CD14-positive monocyte (primary cell): ENCODE measurements around the gene PREX1. TPM values are rescaled to one million over a fixed set of nuclear protein-coding genes. Genes with fewer than 3 reads are reported as not detected.

Experiments used
- DNase-seq, 3 donors: peaks; one replicate each; pipeline ENCODE4 v3.0.0-alpha.2; 2011 to 2022
- H2AFZ ChIP-seq: 2 replicates; pipeline ENCODE4 v1.6.0; 2012; ENCODE audit warnings: mild to moderate bottlenecking, low read depth, low read length, inconsistent platforms; ENCODE audit not compliant: insufficient read depth, poor library complexity, severe bottlenecking
- H3K27ac ChIP-seq, 2 donors: 1 replicate in 1 of 2; 2 replicates in 1 of 2; pipeline ENCODE4 v1.5.1; 2012 to 2013; ENCODE audit warnings: low read length in 2 of 2, control low read depth in 1 of 2, inconsistent platforms in 1 of 2, low read depth in 1 of 2, mild to moderate bottlenecking in 1 of 2
- H3K27me3 ChIP-seq, 2 donors: one replicate each; pipeline versions ENCODE4 v1.6.0 to v1.6.1; 2011 to 2013; ENCODE audit warnings: low read length in 2 of 2; ENCODE audit not compliant: control insufficient read depth in 2 of 2, insufficient read depth in 2 of 2
- H3K36me3 ChIP-seq, 2 donors: replicated peaks in 1 of 2; 1 replicate in 1 of 2; 2 replicates in 1 of 2; pipeline versions ENCODE4 v1.5.1 to v1.6.1; 2012 to 2013; ENCODE audit warnings: low read length in 2 of 2, control low read depth in 1 of 2, inconsistent platforms in 1 of 2, mild to moderate bottlenecking in 1 of 2; ENCODE audit not compliant: insufficient read depth in 2 of 2, control insufficient read depth in 1 of 2
- H3K4me1 ChIP-seq, 2 donors: 1 replicate in 1 of 2; 2 replicates in 1 of 2; pipeline versions ENCODE4 v1.5.1 to v1.6.1; 2012 to 2013; ENCODE audit warnings: low read length in 2 of 2, control low read depth in 1 of 2, inconsistent platforms in 1 of 2, mild to moderate bottlenecking in 1 of 2, moderate library complexity in 1 of 2; ENCODE audit not compliant: insufficient read depth in 2 of 2, control insufficient read depth in 1 of 2
- H3K4me2 ChIP-seq: replicated peaks from 2 replicates; pipeline ENCODE3; 2012; ENCODE audit warnings: low read length, moderate library complexity, mild to moderate bottlenecking; ENCODE audit not compliant: poor library complexity, severe bottlenecking; ENCODE audit errors: extremely low read depth
- H3K4me3 ChIP-seq, 3 experiments: fragments of 200-600 bp in 1 of 3; sonication (generic) in 1 of 3; replicated peaks in 1 of 3; 1 replicate in 2 of 3; 2 replicates in 1 of 3; pipeline ENCODE4 v1.5.1; 2011 to 2013; ENCODE audit warnings: low read length in 3 of 3, mild to moderate bottlenecking in 3 of 3, control low read depth in 2 of 3, low read depth in 2 of 3, inconsistent platforms in 1 of 3, moderate library complexity in 1 of 3
- H3K79me2 ChIP-seq: 2 replicates; pipeline ENCODE4 v1.6.0; 2012; ENCODE audit warnings: mild to moderate bottlenecking, control low read depth, inconsistent platforms, low read length, moderate library complexity; ENCODE audit not compliant: insufficient read depth
- H3K9ac ChIP-seq: 2 replicates; pipeline ENCODE4 v1.6.0; 2017; ENCODE audit warnings: low read length, mild to moderate bottlenecking; ENCODE audit not compliant: insufficient read depth, poor library complexity, severe bottlenecking
- H3K9me3 ChIP-seq, 2 donors: replicated peaks in 1 of 2; 1 replicate in 1 of 2; 2 replicates in 1 of 2; pipeline versions ENCODE4 v1.5.1 to v1.6.1; 2012 to 2013; ENCODE audit warnings: low read length in 2 of 2, control low read depth in 1 of 2; ENCODE audit not compliant: control insufficient read depth in 1 of 2, insufficient read depth in 1 of 2
- H4K20me1 ChIP-seq: 2 replicates; pipeline ENCODE4 v1.6.0; 2012; ENCODE audit warnings: mild to moderate bottlenecking, low read length, control low read depth, moderate library complexity; ENCODE audit not compliant: insufficient read depth
- H3K27ac Mint-ChIP-seq, 7 donors: one replicate each; pipeline ENCODE4 v1.8.0; 2020; ENCODE audit warnings: mild to moderate bottlenecking in 7 of 7, mixed read lengths in 7 of 7, moderate library complexity in 6 of 7, inconsistent platforms in 2 of 7
- H3K27me3 Mint-ChIP-seq, 3 donors: one replicate each; pipeline ENCODE4 v1.8.0; 2021 to 2022; ENCODE audit warnings: low read depth in 3 of 3, mild to moderate bottlenecking in 3 of 3, mixed read lengths in 3 of 3, moderate library complexity in 3 of 3, inconsistent platforms in 1 of 3
- H3K36me3 Mint-ChIP-seq, 2 donors: one replicate each; pipeline ENCODE4 v1.8.0; 2020; ENCODE audit warnings: mixed read lengths in 2 of 2, inconsistent platforms in 1 of 2, mild to moderate bottlenecking in 1 of 2
- H3K4me1 Mint-ChIP-seq: one replicate; pipeline ENCODE4 v1.8.0; 2020; ENCODE audit warnings: mild to moderate bottlenecking, mixed read lengths
- H3K4me3 Mint-ChIP-seq, 2 donors: one replicate each; pipeline ENCODE4 v1.8.0; 2020; ENCODE audit warnings: mild to moderate bottlenecking in 2 of 2, mixed read lengths in 2 of 2, moderate library complexity in 1 of 2
- H3K9me3 Mint-ChIP-seq, 7 donors: one replicate each; pipeline ENCODE4 v1.8.0; 2020 to 2022; ENCODE audit warnings: mixed read lengths in 7 of 7, mild to moderate bottlenecking in 6 of 7, moderate library complexity in 6 of 7, inconsistent platforms in 2 of 7
- CTCF ChIP-seq: fragments of 200-600 bp; IDR thresholded peaks from one replicate; pipeline ENCODE4 v1.8.0; 2022; ENCODE audit warnings: antibody characterized with exemption, mild to moderate bottlenecking
- WGBS: methylation state at CpG from one replicate; pipeline ENCODE4 v1.1.5; 2013; ENCODE audit warnings: missing lambda C conversion rate; ENCODE audit not compliant: insufficient coverage; 5-methylcytosine and 5-hydroxymethylcytosine counted together
- intact Hi-C, 2 donors: fragments of 100-400 bp; cut with micrococcal nuclease; formaldehyde crosslinking; loops; one replicate each; pipeline versions ENCODE4 v1.15.0 to v1.15.1; 2023
- polyA plus RNA-seq, 3 donors: library from polyadenylated mRNA; depleted of rRNA in 1 of 3; unstranded in 2 of 3; stranded (reverse) in 1 of 3; fragments of 300-500 nt in 2 of 3; fragments of >200 nt in 1 of 3; fragmentation: Illumina TruSeq in 2 of 3; gene quantifications; 1 replicate in 2 of 3; 2 replicates in 1 of 3; pipeline ENCODE4 v1.2.3, GENCODE V29; 2012 to 2021

The PREX1 gene
- polyA plus RNA-seq, 3 donors: 24.3 to 114 (median 27.5) TPM

- peak overlapping the region; percentile 24 for H2AFZ ChIP-seq
- peak overlapping the region; percentile 68 to 81 for H3K27ac ChIP-seq
- Mint-ChIP-seq H3K27ac (peak overlapping the region; percentile 86 to 93 (median 88)), H3K9me3 (peaks cover 0 to 1% (median 0%) of the 10 kb centered on the region in 7 donors), H3K4me1 (peaks cover 43% of the 10 kb centered on the region), H3K36me3 (no peaks in the 10 kb centered on the region), H3K27me3 (no peaks in the 10 kb centered on the region), H3K4me3 (peak overlapping the region; percentile 20 to 74)
- H3K4me3 ChIP-seq: peak overlapping the region in 1 of 3 experiments; percentile 58
- H3K9ac ChIP-seq: no peak overlapping the region
- peak overlapping the region; percentile 53 for H3K4me2 ChIP-seq
- DNase-seq: peak in 2 of 3 donors; percentile 31 to 85
- H4K20me1 ChIP-seq: peaks cover 6% of the 10 kb centered on the region
- no peaks in the 10 kb centered on the region for H3K36me3 ChIP-seq
- no CpG with 5 or more reads among the region's 7 CpGs for WGBS
- no peaks in the 10 kb centered on the region for H3K9me3 ChIP-seq
- intact Hi-C loops: loop anchor here (5.0 kb wide), 2 partner anchors 55 to 70 kb away; no protein-coding TSS in a partner anchor
- H3K79me2 ChIP-seq: peaks cover 22% of the 10 kb centered on the region
- no peaks in the 10 kb centered on the region for H3K27me3 ChIP-seq
- peaks cover 37 to 43% of the 10 kb centered on the region in 2 donors for H3K4me1 ChIP-seq
- no peak for TF ChIP-seq CTCF
These were observed 4.1 kb upstream of the PREX1 start for GRCh38 chr20:48831718-48832404.

GRCh38 chr20:48830826-48831318 lies 3.1 kb upstream of the PREX1 start:
- no peak overlapping the region for H3K4me3 Mint-ChIP-seq
- WGBS: 100% methylated on average over 1 of the region's 3 CpGs
- H3K27ac Mint-ChIP-seq: peak overlapping the region in 4 of 7 donors; percentile 86 to 91 (median 87)

More at GRCh38 chr20:48830826-48831318, 3.1 kb upstream of the PREX1 start:
- Histone ChIP-seq H3K4me1 (peaks cover 37 to 48% of the 10 kb centered on the region in 2 donors), H3K4me3 (peak overlapping the region in 1 of 3 experiments; percentile 58), H4K20me1 (peaks cover 14% of the 10 kb centered on the region), H3K27ac (peak overlapping the region; percentile 68 to 81), H3K4me2 (no peak overlapping the region), H3K9me3 (no peaks in the 10 kb centered on the region), H3K36me3 (no peaks in the 10 kb centered on the region), H2AFZ (no peak overlapping the region), H3K27me3 (no peaks in the 10 kb centered on the region), H3K9ac (no peak overlapping the region), H3K79me2 (peaks cover 32% of the 10 kb centered on the region)
- H3K27me3 Mint-ChIP-seq: no peaks in the 10 kb centered on the region
- peaks cover 44% of the 10 kb centered on the region for H3K4me1 Mint-ChIP-seq
- DNase-seq: no peak
- intact Hi-C loops: loop anchor here (5.0 kb wide), 2 partner anchors 56 to 71 kb away; no protein-coding TSS in a partner anchor
- H3K36me3 Mint-ChIP-seq: no peaks in the 10 kb centered on the region
- peaks cover 0 to 1% (median 0%) of the 10 kb centered on the region in 7 donors for H3K9me3 Mint-ChIP-seq
- no peak for TF ChIP-seq CTCF
